RWPE1 (cell line): ENCODE results near the gene POLR2H.

Experiments used
- CTCF ChIA-PET: fragments of 350-600 bp; sonication (Branson Sonifier 250); formaldehyde crosslinking; extraction: SDS; loops from one replicate; lab custom pipeline; 2021; lab: Yijun Ruan, JAX
- POLR2A ChIA-PET: fragments of 400-600 bp; formaldehyde crosslinking; extraction: SDS; loops from one replicate; lab custom pipeline; 2020; ENCODE audit warnings: antibody characterized with exemption; ENCODE audit not compliant: low non-redundant PET; lab: Yijun Ruan, JAX
- DNase-seq: peaks from one replicate; pipeline ENCODE4 v3.0.0; 2012; ENCODE audit warnings: low spot score
- H3K27ac ChIP-seq: fragments of 450-650 bp; 2 replicates; pipeline ENCODE4 v1.5.1; 2017
- TF ChIP-seq, protein P1 (sequence below): fragments of 450-650 bp; conservative IDR thresholded peaks from 2 replicates; pipeline ENCODE4 v1.5.1; 2017; ENCODE audit warnings: low read depth, mild to moderate bottlenecking

Gene POLR2H

DNA sequence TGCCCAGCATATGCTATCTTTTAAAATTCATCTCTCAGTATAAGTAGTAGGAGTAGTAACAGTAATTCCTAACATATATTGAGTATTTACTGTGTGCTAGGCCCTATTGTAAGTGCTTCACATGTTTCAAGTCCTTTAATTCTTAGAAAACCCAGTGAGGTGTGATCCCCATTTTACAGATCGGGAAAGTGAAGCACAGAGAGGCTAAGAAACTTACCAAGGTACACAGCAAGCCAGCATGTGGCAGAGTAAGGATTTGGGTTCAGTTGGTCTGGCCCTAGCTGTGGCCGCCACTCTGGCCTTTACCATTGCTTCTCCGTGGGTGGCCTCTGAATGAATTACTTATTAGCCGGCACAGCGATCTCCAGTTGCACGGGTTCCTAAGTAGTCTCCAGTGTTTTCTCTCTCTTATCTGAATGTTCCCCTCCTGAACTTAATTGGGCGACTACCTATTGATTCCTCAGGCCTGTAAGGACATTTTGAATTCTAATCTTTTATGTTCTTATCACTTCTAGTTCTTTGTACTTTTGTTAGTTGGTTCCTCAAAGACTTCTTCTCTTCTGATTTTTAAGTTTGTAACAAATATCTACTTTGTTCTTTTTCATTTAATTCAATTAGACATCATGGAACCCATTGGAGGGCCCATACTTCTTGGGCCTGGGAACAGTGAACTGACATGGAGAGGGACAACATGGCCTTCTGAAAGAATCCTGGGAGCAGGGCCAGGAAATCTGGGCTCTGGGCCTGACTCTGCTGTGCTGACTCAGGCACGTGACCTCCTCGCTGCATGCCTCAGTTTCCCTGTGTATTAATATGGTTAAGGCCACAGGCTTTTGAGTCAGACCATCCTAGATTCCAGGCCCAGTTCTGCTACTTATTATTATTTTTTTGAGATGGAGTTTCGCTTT lies 11.7 kb upstream of the POLR2H start:
- POLR2A ChIA-PET = no interaction called here
- 0 out of 2 replicates have a peak overlapping the region, but pooled peaks have one; percentile 6 for H3K27ac ChIP-seq

DNA sequence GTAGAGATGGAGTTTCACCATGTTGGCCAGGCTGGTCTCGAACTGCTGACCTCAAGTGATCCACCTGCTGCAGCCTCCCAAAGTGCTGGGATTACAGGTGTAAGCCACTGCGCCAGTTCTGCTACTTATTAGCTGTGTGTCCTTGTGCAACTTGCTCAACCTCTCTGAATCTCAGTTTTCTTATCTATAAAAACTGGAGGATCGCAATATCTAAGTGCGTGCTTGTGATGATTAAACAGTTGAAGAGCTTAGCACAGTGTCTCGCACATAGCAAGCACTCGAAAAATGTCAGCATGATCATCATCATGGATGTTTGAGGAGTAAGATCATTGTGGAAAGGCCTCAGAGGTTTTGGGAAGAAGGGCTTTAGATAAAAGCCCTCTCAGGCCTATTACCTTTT lies 10.9 kb upstream of the POLR2H start:
- DNase-seq = no peak
- ChIA-PET CTCF (no interaction called here), POLR2A (no interaction called here)
- H3K27ac ChIP-seq = 0 out of 2 replicates have a peak overlapping the region, but pooled peaks have one; percentile 6
- TF ChIP-seq, protein P1, sequence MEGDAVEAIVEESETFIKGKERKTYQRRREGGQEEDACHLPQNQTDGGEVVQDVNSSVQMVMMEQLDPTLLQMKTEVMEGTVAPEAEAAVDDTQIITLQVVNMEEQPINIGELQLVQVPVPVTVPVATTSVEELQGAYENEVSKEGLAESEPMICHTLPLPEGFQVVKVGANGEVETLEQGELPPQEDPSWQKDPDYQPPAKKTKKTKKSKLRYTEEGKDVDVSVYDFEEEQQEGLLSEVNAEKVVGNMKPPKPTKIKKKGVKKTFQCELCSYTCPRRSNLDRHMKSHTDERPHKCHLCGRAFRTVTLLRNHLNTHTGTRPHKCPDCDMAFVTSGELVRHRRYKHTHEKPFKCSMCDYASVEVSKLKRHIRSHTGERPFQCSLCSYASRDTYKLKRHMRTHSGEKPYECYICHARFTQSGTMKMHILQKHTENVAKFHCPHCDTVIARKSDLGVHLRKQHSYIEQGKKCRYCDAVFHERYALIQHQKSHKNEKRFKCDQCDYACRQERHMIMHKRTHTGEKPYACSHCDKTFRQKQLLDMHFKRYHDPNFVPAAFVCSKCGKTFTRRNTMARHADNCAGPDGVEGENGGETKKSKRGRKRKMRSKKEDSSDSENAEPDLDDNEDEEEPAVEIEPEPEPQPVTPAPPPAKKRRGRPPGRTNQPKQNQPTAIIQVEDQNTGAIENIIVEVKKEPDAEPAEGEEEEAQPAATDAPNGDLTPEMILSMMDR = no peak

More for the DNA sequence above, 11.7 kb upstream of the POLR2H start:
- TF ChIP-seq, protein P1 = no peak
- no peak for DNase-seq
- CTCF ChIA-PET = interaction anchor here (1.0 kb wide), 1 partner anchor 201 kb away, joined by 4 read pairs; no protein-coding TSS in a partner anchor

DNA sequence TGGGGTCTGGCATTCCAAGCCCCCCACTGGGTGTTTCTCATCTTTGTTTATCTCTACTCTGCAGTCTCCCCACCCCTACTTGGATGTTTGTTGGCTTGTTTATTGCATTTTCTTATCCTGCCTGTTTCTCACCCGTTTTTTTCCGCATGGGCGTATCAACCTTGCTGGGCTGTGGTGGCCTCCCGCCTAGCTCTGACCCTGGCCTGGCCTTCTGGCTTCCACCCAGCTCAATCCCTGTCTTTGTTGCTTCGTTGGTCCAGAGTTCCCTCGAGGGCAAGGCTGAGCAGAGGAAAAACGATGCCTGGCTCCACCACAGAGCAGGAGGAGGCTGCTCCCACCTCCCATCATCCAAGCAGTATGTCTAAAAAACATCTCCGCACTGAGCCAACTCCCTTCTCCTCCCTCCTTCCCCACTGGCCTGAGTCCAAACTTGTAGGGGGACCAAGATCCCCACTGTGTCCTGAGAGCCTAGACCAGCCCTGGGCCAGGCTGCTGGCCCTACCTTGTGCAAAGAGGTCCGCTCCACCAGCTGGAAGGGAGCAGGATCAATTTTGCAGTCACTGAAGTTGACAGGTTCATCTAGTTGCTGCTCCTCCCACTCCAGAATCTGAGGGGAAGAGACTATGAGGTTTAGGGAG lies 9.9 kb upstream of the POLR2H start:
- ChIA-PET POLR2A (no interaction called here), CTCF (no interaction called here)
- peak overlapping the region; percentile 30 for H3K27ac ChIP-seq
- TF ChIP-seq, protein P1 = no peak
- no peak for DNase-seq

DNA sequence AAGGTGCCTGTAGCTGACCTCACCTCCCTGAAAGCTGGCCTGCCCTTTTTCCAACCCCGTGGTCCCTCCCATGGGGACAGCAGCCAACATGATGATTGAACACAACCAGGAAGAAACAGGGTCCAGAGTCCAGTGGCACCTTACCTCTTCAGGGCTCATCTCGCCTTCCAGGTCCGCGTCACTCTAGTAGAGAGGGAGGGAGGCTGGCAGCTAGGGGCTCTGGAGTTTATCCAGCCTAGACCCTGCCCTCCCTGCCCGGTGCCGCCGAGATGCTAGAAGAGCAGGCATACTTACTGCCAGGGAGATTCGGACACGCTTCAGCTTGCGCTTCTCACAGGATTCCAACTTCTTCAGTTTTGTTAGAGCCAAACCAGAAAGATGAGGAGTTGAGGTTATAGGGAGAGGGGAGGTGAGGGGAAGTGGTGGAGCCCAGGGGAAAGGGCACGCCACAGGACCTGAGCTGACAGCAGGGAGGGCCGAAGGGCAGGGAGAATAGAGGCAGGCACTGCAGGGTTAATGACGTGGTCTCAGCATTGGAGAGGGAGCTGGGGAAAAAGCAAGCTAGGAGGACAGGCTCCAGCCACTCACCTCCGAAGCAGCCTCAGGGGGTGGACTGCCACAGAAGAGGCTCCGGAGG lies 9.2 kb upstream of the POLR2H start:
- H3K27ac ChIP-seq = peak overlapping the region; percentile 30
- CTCF ChIA-PET = no interaction called here
- no peak for DNase-seq
- TF ChIP-seq, protein P1 = no peak
- POLR2A ChIA-PET = no interaction called here

DNA sequence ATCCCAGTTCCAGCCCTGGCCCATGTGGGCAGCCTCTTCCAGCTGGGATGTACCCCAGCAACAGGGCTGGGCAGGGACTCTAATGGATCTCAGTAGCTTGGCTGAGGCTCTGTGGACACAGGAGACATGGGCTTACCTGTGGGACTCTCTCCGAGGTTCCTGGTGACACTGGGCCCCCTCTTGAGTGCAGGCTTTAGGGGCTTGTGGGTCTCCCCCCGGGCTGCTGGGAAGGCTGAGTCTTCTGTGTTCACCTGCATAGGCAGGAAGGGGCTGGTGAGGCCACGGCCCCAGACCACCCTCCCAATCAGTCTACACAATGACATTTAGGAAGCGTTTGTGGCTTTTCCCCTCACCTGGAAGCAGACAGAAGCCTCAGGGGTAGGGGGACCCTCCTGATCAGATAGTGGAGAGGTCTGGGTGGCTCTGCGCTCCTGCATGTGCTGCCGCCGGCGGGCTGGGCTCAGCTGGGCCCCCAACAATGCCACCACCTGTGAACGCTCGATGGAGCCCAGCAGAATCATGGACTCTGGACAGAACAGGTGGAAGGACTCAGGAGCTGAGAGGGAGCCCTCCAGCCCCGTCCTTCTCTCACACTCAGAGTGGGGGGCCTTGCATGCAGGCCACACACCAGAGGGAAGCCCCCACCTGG lies 8.5 kb upstream of the POLR2H start:
- peak overlapping the region; percentile 30 for H3K27ac ChIP-seq
- no peak for DNase-seq
- POLR2A ChIA-PET = no interaction called here
- CTCF ChIA-PET = interaction anchor here (1.3 kb wide), 2 partner anchors 9 to 13 kb away, joined by 4 read pairs; no protein-coding TSS in a partner anchor
- TF ChIP-seq, protein P1 = no peak
